OCI-LY3 (cell line): ENCODE results near the gene LRP1B.

Experiments used
- EZH2phosphoT487 ChIP-seq: fragments of 200-600 bp; shearing (Covaris generic); IDR thresholded peaks from 2 replicates; pipeline ENCODE4 v1.6.1; 2018; ENCODE audit warnings: antibody characterized with exemption, mixed run types, low read depth
- TF ChIP-seq, protein P1 (sequence below): fragments of 200-600, 300-600 bp; sonication (generic); IDR thresholded peaks from 2 replicates; pipeline ENCODE4 v1.5.1; 2014; ENCODE audit warnings: antibody characterized with exemption, low read length, low read depth

DNA sequence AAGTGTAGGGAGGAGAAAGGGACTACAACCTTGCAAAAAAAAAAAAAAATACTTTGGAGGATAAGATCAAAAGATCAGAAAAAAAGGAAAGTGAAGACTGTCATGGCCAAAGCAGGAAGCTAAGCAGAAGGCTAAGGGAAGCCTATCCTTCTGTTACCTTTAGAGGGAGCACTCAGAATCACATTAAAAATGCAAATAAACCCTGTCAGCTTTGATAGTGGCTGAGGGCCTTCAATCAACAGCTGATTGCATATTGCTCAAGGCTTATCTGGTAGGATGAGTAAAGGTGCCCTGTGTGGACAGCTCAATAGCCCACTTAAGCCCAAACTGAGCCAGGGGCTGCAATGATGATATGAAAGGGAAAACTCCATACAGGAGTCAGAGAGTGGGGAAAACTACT lies 1021.2 kb downstream of the LRP1B start:
- TF ChIP-seq, protein P1, sequence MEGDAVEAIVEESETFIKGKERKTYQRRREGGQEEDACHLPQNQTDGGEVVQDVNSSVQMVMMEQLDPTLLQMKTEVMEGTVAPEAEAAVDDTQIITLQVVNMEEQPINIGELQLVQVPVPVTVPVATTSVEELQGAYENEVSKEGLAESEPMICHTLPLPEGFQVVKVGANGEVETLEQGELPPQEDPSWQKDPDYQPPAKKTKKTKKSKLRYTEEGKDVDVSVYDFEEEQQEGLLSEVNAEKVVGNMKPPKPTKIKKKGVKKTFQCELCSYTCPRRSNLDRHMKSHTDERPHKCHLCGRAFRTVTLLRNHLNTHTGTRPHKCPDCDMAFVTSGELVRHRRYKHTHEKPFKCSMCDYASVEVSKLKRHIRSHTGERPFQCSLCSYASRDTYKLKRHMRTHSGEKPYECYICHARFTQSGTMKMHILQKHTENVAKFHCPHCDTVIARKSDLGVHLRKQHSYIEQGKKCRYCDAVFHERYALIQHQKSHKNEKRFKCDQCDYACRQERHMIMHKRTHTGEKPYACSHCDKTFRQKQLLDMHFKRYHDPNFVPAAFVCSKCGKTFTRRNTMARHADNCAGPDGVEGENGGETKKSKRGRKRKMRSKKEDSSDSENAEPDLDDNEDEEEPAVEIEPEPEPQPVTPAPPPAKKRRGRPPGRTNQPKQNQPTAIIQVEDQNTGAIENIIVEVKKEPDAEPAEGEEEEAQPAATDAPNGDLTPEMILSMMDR = no peak; the same call in 1 of the 2 replicates
- TF ChIP-seq EZH2phosphoT487 = no peak
